SK-N-MC (cell line): ENCODE data around the gene UGT1A3.

ENCODE experiments used
- EZH2 ChIP-seq: fragments of 200-600 bp; sonication (generic); IDR thresholded peaks from one replicate; pipeline ENCODE4 v1.6.1; 2017; ENCODE audit warnings: antibody characterized with exemption
- POLR2AphosphoS5 ChIP-seq: IDR thresholded peaks from 2 replicates; pipeline ENCODE4 v1.6.1; 2012; ENCODE audit warnings: mild to moderate bottlenecking, low read depth, low read length, borderline replicate concordance

DNA sequence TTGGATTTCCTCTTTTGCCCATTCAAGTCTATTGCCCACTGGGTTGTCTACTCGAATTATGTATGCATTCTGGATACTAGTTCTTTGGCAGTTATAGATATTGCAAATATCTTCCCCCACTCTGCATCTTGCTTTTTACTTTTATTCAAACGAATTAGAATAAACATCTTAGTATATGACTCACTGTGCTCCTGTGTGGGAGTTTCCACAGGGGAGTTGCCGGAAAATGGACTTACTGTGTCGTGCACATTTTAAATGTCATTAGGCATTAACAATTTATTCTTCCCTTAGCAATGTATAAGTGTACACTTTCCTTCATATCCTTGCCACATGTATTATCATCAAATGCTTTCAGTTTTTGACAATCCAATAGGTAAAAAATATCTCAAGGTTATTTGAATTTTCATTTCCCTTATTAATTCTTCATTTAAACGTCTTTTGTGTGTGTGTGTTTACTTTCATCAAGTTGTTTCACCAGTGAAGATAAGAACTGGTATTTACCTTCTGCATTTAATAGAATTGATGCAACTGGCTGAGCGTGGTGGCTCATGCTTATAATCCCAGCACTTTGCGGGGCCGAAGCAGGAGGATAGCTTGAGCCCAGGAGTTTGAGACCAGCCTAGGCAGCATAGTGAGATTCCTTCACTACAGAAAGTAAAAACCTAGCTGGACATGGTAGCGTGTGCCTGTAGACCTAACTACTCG lies 20.8 kb upstream of the UGT1A3 start:
- TF ChIP-seq EZH2, result no peak
- TF ChIP-seq POLR2AphosphoS5, result no peak
